Adrenal gland (tissue), 12 donors: ENCODE results near the gene SLC28A1. TPM values are rescaled to one million over a fixed set of nuclear protein-coding genes. Genes with fewer than 3 reads are reported as not detected.

Experiments used
- DNase-seq, 7 donors: peaks; one replicate each; pipeline ENCODE4 v3.0.0-alpha.2; 2019 to 2020
- H3K27ac ChIP-seq, 5 donors: fragments of 200-600 bp; sonication (generic) in 4 of 5; 1 replicate in 3 of 5; 2 replicates in 2 of 5; pipeline versions ENCODE4 v1.5.1 to v1.8.0; 2016 to 2020; ENCODE audit warnings: mild to moderate bottlenecking in 1 of 5
- H3K27me3 ChIP-seq: fragments of 200-600 bp; 2 replicates; pipeline ENCODE4 v1.8.0; 2021
- H3K36me3 ChIP-seq, 2 donors: fragments of 200-600 bp; replicated peaks in 1 of 2; 1 replicate in 1 of 2; 2 replicates in 1 of 2; pipeline versions ENCODE4 v1.5.1 to v1.8.0; 2018 to 2022
- H3K4me1 ChIP-seq, 2 donors: fragments of 200-600 bp; replicated peaks in 1 of 2; 1 replicate in 1 of 2; 2 replicates in 1 of 2; pipeline versions ENCODE4 v1.5.1 to v1.8.0; 2018 to 2021
- H3K4me3 ChIP-seq, 4 donors: fragments of 200-600 bp; sonication (generic) in 3 of 4; one replicate each; pipeline ENCODE4 v1.5.1; 2016 to 2018
- H3K9me3 ChIP-seq, 3 donors: fragments of 200-600 bp; sonication (generic) in 1 of 3; replicated peaks in 1 of 3; 1 replicate in 2 of 3; 2 replicates in 1 of 3; pipeline versions ENCODE4 v1.5.1 to v1.8.0; 2016 to 2021
- POLR2A ChIP-seq, 2 donors: fragments of 450-650 bp; IDR thresholded peaks; one replicate each; pipeline ENCODE4 v1.6.1; 2017; ENCODE audit warnings: antibody characterized with exemption in 2 of 2, mild to moderate bottlenecking in 2 of 2, moderate library complexity in 1 of 2
- WGBS, 4 donors: extraction: QIAGEN DNeasy Blood & Tissue Kit in 2 of 4; methylation state at CpG; one replicate each; pipeline versions ENCODE4 v1.1.5 to v1.1.7; 2013 to 2017; 5-methylcytosine and 5-hydroxymethylcytosine counted together
- intact Hi-C, 2 donors: fragments of 100-400 bp; cut with DNase I; formaldehyde crosslinking; loops; one replicate each; pipeline versions ENCODE4 v1.14.1 to v1.15.0; 2022 to 2023
- polyA plus RNA-seq, 3 donors: library from polyadenylated mRNA; stranded (reverse); fragments of 200-250 nt in 2 of 3; fragments of 350-450 nt in 1 of 3; fragmentation: Illumina TruSeq in 1 of 3; extraction: RNeasy Lipid Tissue Mini Kit (QIAGEN cat#74804) in 1 of 3; gene quantifications; one replicate each; pipeline ENCODE4 v1.2.3, GENCODE V29; 2013 to 2014
- total RNA-seq, 9 donors: library from RNA; depleted of rRNA in 4 of 9; stranded (reverse); fragments of >200 nt in 4 of 9; fragments of 120-200 nt in 1 of 9; fragmentation: NEBNext Ultra II Directional in 1 of 9; extraction: Animal tissue kit (Norgen Biotek cat#: 25700) in 1 of 9; gene quantifications; one replicate each; pipeline versions ENCODE4 v1.1.0 to v1.2.4, GENCODE V29; 2013 to 2023
- TF ChIP-seq, protein P1 (sequence below), 6 experiments: fragments of 450-650 bp in 4 of 6; fragments of 200-600 bp in 2 of 6; sonication (generic) in 1 of 6; IDR thresholded peaks; 1 replicate in 5 of 6; 2 replicates in 1 of 6; pipeline versions ENCODE4 v1.5.1 to v1.8.0; 2016 to 2021; ENCODE audit warnings: antibody characterized with exemption in 6 of 6, mild to moderate bottlenecking in 2 of 6, moderate library complexity in 1 of 6
- donor health status: healthy with polysubstance abuse.
- donor health status: Bipolar disorder and iron deficiency.
- donor health status: DM: yes; HTN: yes; CAD: no.
- donor health status: DM: no; HTN: no; CAD: no.
- donor health status: DM: no; HTN: no; CAD: no.
- donor health status: DM: yes; HTN: yes; CAD: no.

SLC28A1 gene
- total and polyA plus RNA-seq, 12 donors: 0.03 to 0.19 (median 0.11) TPM; not detected in 4

DNA sequence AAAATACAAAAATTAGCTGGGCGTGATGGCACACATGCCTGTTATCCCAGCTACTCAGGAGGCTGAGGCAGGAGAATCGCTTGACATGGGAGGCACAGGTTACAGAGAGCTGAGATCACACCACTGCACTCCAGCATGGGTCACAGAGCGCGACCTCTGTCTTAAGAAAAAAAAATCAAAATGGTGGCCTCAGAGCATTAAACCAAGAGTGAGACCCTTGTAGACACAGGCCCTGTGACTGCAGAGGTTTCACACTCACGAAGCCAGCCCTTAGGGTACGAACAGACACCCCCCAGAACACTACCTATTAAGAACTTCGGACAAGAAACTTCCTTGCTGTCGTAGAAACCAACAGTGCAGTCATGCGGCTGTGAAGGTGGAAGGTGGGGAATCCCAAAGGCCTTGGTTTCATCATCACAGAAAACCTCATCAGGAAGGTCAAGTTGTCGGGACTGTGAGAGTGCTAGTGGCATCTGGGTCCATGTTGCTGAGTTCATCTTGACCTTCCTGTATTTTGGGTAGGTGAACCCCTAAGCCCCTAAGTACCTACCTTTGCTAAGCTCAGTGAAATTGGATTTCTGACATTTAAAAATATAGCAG, 92.4 kb downstream of the SLC28A1 start:
- WGBS, 4 donors: 78 to 81% (median 80%) methylated on average over 10 of the region's 10 CpGs
- H3K9me3 ChIP-seq: no peaks in the 10 kb centered on the region
- no peaks in the 10 kb centered on the region for H3K27me3 ChIP-seq
- no peak overlapping the region for H3K4me3 ChIP-seq
- no peak for TF ChIP-seq POLR2A (IDR thresholded peaks at IDR 0.05)
- DNase-seq: peak in 2 of 7 donors; percentile 18 to 20
- no peak overlapping the region for H3K27ac ChIP-seq
- no peaks in the 10 kb centered on the region for H3K36me3 ChIP-seq
- peaks cover 4 to 13% of the 10 kb centered on the region in 2 donors for H3K4me1 ChIP-seq
- intact Hi-C loops: no loop called here

DNA sequence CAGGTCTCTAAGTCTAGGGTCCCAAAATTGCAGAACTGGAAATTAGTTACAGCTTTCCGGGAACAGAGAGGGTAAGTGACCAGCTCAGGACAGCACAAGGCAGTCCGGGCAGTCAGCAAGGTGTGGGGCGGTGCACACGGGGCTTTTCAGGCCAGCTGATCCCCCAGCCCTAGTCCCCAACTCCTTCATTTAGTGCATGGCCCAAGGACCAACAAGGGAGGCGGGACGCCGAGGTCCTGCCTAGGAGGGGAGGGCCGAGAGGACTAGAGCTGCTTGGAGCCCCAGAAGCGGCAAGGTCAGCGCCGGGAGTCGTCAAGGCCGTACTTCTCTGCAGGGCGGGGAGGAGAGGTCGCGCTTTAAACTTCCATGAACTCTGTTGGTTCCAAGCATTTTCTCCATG, 95.2 kb downstream of the SLC28A1 start:
- peak overlapping the region in 3 of 4 donors; percentile 94 to 97 (median 95) for H3K4me3 ChIP-seq
- peak overlapping the region; percentile 87 to 97 (median 91) for H3K27ac ChIP-seq
- intact Hi-C loops: no loop called here
- H3K9me3 ChIP-seq: no peaks in the 10 kb centered on the region
- peaks cover 7 to 34% of the 10 kb centered on the region in 2 donors for H3K4me1 ChIP-seq
- WGBS, 4 donors: 11 to 21% (median 16%) methylated on average over 11 to 16 of the region's 16 CpGs
- H3K36me3 ChIP-seq: no peaks in the 10 kb centered on the region
- no peaks in the 10 kb centered on the region for H3K27me3 ChIP-seq
- no peak for TF ChIP-seq POLR2A (IDR thresholded peaks at IDR 0.05)
- TF ChIP-seq, protein P1, sequence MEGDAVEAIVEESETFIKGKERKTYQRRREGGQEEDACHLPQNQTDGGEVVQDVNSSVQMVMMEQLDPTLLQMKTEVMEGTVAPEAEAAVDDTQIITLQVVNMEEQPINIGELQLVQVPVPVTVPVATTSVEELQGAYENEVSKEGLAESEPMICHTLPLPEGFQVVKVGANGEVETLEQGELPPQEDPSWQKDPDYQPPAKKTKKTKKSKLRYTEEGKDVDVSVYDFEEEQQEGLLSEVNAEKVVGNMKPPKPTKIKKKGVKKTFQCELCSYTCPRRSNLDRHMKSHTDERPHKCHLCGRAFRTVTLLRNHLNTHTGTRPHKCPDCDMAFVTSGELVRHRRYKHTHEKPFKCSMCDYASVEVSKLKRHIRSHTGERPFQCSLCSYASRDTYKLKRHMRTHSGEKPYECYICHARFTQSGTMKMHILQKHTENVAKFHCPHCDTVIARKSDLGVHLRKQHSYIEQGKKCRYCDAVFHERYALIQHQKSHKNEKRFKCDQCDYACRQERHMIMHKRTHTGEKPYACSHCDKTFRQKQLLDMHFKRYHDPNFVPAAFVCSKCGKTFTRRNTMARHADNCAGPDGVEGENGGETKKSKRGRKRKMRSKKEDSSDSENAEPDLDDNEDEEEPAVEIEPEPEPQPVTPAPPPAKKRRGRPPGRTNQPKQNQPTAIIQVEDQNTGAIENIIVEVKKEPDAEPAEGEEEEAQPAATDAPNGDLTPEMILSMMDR (IDR thresholded peaks at IDR 0.05): no peak
- DNase-seq: peak; percentile 64 to 82 (median 74)

DNA sequence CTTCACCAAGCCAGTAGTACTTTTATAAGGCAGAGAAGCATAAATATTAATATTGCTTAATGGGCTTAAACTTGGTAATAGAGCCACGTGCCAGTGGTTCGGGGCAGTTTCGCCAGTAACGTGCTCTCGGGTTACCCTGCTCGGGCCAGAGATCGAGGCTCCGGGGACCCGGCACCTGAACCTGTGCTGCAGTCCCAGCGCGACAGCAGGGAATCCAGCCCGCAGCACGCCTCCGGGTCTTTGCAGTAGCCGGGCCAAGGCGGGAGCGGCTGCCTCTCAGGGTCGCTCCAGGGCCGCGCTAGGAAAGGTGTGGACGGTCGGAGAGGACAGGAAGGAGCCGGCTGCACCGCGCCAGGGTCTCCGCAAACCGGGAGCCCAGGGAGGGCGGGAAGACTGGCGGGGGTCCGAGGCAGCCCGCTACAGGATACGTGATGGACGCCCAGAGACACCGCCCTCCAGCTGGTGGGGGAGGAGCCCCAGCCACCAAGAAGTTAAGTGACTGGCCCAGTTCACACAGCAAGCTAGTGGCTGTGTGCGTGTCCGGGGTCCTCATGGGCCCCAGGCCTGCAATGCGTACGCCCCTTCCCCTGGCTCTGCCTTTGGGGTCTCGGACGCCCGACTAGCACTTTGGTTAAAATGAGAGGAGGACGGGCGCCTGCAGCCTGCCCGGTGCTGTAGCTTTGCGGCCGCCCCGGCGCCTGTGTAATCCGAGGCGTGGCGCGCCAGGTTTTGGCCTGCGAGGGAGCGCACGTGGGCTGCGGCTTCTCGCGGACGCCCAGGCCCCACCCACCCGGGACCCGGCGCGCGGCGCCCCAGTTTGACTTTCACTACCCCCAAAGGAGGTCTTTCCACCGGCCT, 96.0 kb downstream of the SLC28A1 start:
- no peaks in the 10 kb centered on the region for H3K9me3 ChIP-seq
- H3K4me3 ChIP-seq: peak overlapping the region; percentile 64 to 97 (median 94)
- peak; percentile 85 to 93 (median 90) for DNase-seq
- no peaks in the 10 kb centered on the region for H3K27me3 ChIP-seq
- WGBS, 4 donors: 0 to 2% (median 0%) methylated on average over 24 to 66 of the region's 66 CpGs
- peaks cover 11 to 42% of the 10 kb centered on the region in 2 donors for H3K4me1 ChIP-seq
- TF ChIP-seq, protein P1 (IDR thresholded peaks at IDR 0.05): peak in 1 of 6 experiments; percentile 36
- peak; percentile 56 to 86 for TF ChIP-seq POLR2A (IDR thresholded peaks at IDR 0.05)
- no peaks in the 10 kb centered on the region for H3K36me3 ChIP-seq
- peak overlapping the region; percentile 87 to 97 (median 91) for H3K27ac ChIP-seq
- intact Hi-C loops: no loop called here

DNA sequence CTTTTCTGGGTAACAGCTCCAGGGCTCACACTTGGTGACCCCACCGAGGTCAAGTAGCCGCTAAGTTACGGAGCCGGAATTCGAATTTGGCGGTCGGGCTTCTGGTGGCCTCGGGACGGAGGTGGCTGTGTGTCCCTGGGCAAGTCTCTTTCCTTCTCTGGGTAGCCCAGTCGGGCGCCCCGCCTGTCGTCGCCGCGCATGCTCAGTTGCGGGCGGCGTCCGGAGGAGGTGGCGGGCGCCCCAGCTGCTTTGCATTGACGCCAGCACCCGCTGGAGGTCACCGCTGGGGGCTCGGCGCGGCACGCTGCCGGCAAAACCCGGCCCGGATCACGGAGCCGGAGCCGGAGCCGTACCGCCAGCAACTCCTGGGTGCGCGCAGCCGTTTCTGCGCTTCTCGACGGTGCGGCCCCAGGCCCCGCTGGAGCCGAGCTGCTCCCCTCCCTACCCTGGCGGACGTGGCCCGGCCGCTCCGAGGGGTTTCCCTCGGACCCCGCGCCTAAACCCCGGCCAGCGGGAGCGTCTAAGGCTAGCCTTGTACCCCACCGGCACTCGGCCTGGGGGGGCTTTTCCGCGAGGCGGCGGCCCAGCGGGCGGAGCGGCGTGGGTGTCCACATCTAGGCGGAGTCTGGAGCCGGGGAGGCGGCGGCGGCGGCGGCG, 96.7 kb downstream of the SLC28A1 start:
- H3K27ac ChIP-seq: peak overlapping the region; percentile 87 to 97 (median 91)
- peak overlapping the region; percentile 88 to 97 (median 94) for H3K4me3 ChIP-seq
- H3K27me3 ChIP-seq: no peaks in the 10 kb centered on the region
- H3K4me1 ChIP-seq: peaks cover 11 to 49% of the 10 kb centered on the region in 2 donors
- intact Hi-C loops: no loop called here
- H3K9me3 ChIP-seq: no peaks in the 10 kb centered on the region
- DNase-seq: peak; percentile 95 to 97 (median 95)
- WGBS, 4 donors: 0 to 1% (median 0%) methylated on average over 27 to 75 of the region's 75 CpGs; no CpG with 5 or more reads in 1 of the 4 donors
- TF ChIP-seq, protein P1 (IDR thresholded peaks at IDR 0.05): peak in 4 of 6 experiments; percentile 17 to 77 (median 49)
- peak; percentile 76 to 95 for TF ChIP-seq POLR2A (IDR thresholded peaks at IDR 0.05)
- no peaks in the 10 kb centered on the region for H3K36me3 ChIP-seq
